GM12865 (cell line): Measurements from ENCODE around the gene MROH7.

Source experiments
- DNase-seq: peaks from one replicate; pipeline ENCODE4 v3.0.0; 2010; ENCODE audit warnings: low read depth
- H3K4me3 ChIP-seq: 2 replicates; pipeline ENCODE4 v1.5.1; 2011; ENCODE audit warnings: mild to moderate bottlenecking, low read depth, low read length, control low read depth
- CTCF ChIP-seq: IDR thresholded peaks from 2 replicates; pipeline ENCODE4 v1.5.1; 2011; ENCODE audit warnings: low read length, control low read depth, low read depth, inconsistent platforms; ENCODE audit not compliant: insufficient read depth; ENCODE audit errors: missing control alignments

Gene MROH7

DNA sequence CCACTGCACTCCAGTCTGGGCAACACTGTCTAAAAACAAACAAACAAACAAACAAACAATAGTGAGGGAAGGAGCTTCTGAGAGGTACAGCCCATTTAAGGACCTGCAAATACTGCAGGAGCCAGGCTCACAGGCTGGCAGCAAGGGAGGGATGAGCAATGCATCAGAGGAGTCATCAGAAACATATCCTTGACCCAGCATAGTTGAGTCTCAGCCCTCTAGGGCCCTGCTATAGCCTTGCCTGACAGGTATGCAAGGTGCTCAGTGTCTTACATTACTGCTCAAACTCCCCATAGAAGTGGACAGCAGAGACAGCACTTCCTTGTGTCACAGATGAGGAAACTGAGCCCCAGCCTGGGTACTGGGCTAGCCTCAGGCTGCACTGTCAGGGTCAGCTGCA, 66.8 kb downstream of the MROH7 start:
- TF ChIP-seq CTCF = no peak

DNA sequence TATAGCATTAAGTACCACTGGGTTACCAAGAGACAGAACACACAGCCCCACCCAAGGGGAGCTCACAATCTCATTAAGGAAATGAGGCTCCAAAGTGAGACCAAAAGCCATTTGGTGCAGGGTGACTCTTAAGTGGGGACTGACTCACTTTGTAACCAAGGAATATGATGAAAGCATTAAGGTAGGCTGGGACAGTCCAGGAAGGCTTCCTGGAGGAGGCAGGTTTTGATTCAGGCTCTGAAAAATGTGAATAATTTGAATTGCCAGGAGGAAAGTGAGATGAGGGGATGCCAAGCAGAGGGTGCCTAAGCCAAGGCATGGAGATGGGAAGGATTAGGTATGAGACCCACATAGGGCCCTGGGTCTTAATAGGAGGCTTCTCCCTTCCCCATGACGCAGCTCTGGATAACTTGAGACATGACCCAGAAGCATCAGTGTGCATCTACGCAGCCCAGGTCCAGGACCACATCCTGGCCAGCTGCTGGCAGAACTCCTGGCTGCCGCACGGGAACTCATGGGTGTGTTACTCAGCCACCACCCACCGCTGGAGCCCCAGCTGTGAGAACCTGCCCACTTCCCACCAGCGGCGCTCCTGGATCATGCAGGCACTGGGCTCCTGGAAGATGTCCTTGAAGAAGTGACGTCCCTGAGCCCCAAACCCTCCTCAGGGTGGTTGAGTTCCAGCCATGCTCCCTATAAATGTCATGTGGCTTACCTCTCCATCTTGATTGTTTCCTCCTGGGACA, 68.1 kb downstream of the MROH7 start:
- no peak for DNase-seq
- TF ChIP-seq CTCF = no peak
- H3K4me3 ChIP-seq = no peak overlapping the region

More for the DNA sequence above, 66.8 kb downstream of the MROH7 start:
- no peak overlapping the region for H3K4me3 ChIP-seq
- no peak for DNase-seq

GRCh38 chr1:54710434-54710833, 68.8 kb downstream of the MROH7 start:
- TF ChIP-seq CTCF = no peak
- no peak overlapping the region for H3K4me3 ChIP-seq
- no peak for DNase-seq

DNA sequence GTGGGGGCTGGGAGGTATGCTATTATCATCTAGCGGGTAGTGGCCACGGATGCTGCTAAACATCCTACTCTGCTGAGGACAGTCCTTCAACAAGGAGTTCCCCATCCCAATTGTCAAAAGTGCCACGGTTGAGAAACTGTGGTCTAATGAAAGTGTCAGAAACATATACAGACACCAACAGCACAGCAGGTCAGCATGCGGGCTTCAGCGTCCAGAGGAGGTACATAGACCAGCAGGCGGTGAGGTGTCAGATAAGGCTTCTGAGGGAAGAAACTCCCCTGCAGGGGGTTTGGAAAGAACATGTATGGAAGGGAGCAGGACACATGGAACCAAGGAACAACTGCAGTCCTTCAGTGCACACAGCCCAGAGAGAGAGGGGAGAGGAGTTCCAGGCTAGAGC, 69.3 kb downstream of the MROH7 start:
- no peak for DNase-seq
- TF ChIP-seq CTCF = no peak
- no peak overlapping the region for H3K4me3 ChIP-seq

DNA sequence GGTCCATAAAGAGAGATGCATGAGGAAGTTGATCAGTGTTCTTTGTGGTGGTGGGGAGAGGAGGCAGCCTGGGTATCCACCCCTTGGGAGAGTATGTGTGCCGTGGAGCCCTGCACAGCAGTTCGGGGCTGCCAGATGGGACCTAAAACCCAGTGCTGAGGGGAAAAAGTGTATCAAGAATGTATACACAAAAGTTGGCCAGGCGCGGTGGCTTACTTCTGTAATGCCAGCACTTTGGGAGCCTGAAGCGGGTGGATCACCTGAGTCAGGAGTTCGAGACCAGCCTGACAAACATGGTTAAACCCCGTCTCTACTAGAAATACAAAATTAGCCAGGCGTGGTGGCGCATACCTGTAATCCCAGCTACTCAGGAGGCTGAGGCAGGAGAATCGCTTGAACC, 70.0 kb downstream of the MROH7 start:
- DNase-seq = no peak
- no peak for TF ChIP-seq CTCF

GRCh38 chr1:54714881-54715492, 73.4 kb downstream of the MROH7 start:
- peak overlapping the region; percentile 72; the same call in 1 of the 2 replicates for H3K4me3 ChIP-seq
- DNase-seq = no peak
- TF ChIP-seq CTCF = no peak

More for the DNA sequence above, 70.0 kb downstream of the MROH7 start:
- no peak overlapping the region for H3K4me3 ChIP-seq
